HepG2 (cell line): ENCODE results near the gene PDZD2. TPM values are rescaled to one million over a fixed set of nuclear protein-coding genes. Genes with fewer than 3 reads are reported as not detected.

Experiments
- ATAC-seq: fragments of 200-7000 bp; cut with Tn5 transposase; 3 replicates; pipeline ENCODE4 v1.9.1; 2020; ENCODE audit warnings: mild to moderate bottlenecking, moderate library complexity
- BruUV-seq: library from RNA; stranded (reverse); fragments of 400-500 nt; replicated peaks from 2 replicates; lab custom pipeline; 2021; lab: Mats Ljungman, UMichigan
- CTCF ChIA-PET: fragments of 300-600 bp; formaldehyde crosslinking; extraction: SDS; loops from one replicate; lab custom pipeline; 2021; ENCODE audit warnings: low total read pairs, inconsistent platforms, low intra/inter-chr PET ratio; lab: Yijun Ruan, JAX
- POLR2A ChIA-PET: fragments of 350-600 bp; sonication (Branson Sonifier 250); formaldehyde crosslinking; loops from one replicate; lab custom pipeline; 2020; ENCODE audit warnings: antibody characterized with exemption, inconsistent platforms; lab: Yijun Ruan, JAX
- DNase-seq: peaks from one replicate; pipeline ENCODE4 v3.0.0-alpha.2; 2015; ENCODE audit warnings: low spot score
- FAIRE-seq: peaks from 3 replicates; lab custom pipeline; 2011; peaks lifted over from hg19 to GRCh38; lab: Jason Lieb, UNC
- H2AFZ ChIP-seq: one replicate; pipeline ENCODE4 v1.6.1; 2011; ENCODE audit warnings: low read length, inconsistent platforms
- H3K27ac ChIP-seq: fragments of 300-600 bp; 3 replicates; pipeline ENCODE4 v1.8.0; 2011; ENCODE audit warnings: mixed run types, mild to moderate bottlenecking, mixed read lengths, low read length, inconsistent platforms; ENCODE audit not compliant: insufficient read depth; ENCODE audit errors: extremely low read length
- H3K27me3 ChIP-seq, 2 experiments: fragments of 200-600 bp in 1 of 2; 2 replicates in 1 of 2; 3 replicates in 1 of 2; pipeline versions ENCODE4 v1.6.0 to v1.8.0; 2011; ENCODE audit warnings: low read length in 2 of 2, mild to moderate bottlenecking in 2 of 2, moderate library complexity in 2 of 2, inconsistent platforms in 1 of 2; ENCODE audit not compliant: insufficient read depth in 2 of 2, control insufficient read depth in 1 of 2
- H3K36me3 ChIP-seq, 2 experiments: fragments of 200-600 bp in 1 of 2; replicated peaks in 1 of 2; 2 replicates in 1 of 2; 3 replicates in 1 of 2; pipeline versions ENCODE4 v1.5.1 to v1.8.0; 2011; ENCODE audit warnings: low read length in 2 of 2, inconsistent platforms in 1 of 2; ENCODE audit not compliant: insufficient read depth in 2 of 2, control insufficient read depth in 1 of 2
- H3K4me1 ChIP-seq: 2 replicates; pipeline ENCODE4 v1.5.1; 2012; ENCODE audit warnings: low read length, inconsistent platforms; ENCODE audit not compliant: insufficient read depth
- H3K4me2 ChIP-seq: 2 replicates; pipeline ENCODE4 v1.6.0; 2011; ENCODE audit warnings: low read depth, low read length, inconsistent platforms
- H3K4me3 ChIP-seq, 3 experiments: fragments of 200-600 bp in 1 of 3; sonication (generic), shearing (Covaris generic) in 1 of 3; replicated peaks in 1 of 3; 2 replicates each; pipeline ENCODE4 v1.5.1; 2011 to 2016; ENCODE audit warnings: low read length in 3 of 3, inconsistent platforms in 2 of 3, low read depth in 2 of 3, mild to moderate bottlenecking in 2 of 3, control low read depth in 1 of 3, mixed read lengths in 1 of 3; ENCODE audit not compliant: insufficient read depth in 1 of 3
- H3K79me2 ChIP-seq: one replicate; pipeline ENCODE4 v1.6.1; 2011; ENCODE audit warnings: low read length, inconsistent platforms; ENCODE audit not compliant: insufficient read depth
- H3K9ac ChIP-seq: 2 replicates; pipeline ENCODE4 v1.6.0; 2011; ENCODE audit warnings: mild to moderate bottlenecking, low read depth, low read length, inconsistent platforms; ENCODE audit not compliant: insufficient read depth
- H3K9me3 ChIP-seq: 2 replicates; pipeline ENCODE4 v1.5.1; 2012; ENCODE audit warnings: mild to moderate bottlenecking, low read length
- H4K20me1 ChIP-seq: 2 replicates; pipeline ENCODE4 v1.6.0; 2011; ENCODE audit warnings: inconsistent platforms, mild to moderate bottlenecking, low read length, moderate library complexity; ENCODE audit not compliant: insufficient read depth
- ADNP ChIP-seq: sonication (generic); formaldehyde crosslinking; IDR thresholded peaks from 2 replicates; pipeline ENCODE4 v1.4.0; 2020; ENCODE audit warnings: missing genetic modification reagents
- BORCS8-MEF2B ChIP-seq: sonication (generic); formaldehyde crosslinking; IDR thresholded peaks from 2 replicates; pipeline ENCODE4 v1.8.0; 2022; ENCODE audit warnings: mild to moderate bottlenecking, missing genetic modification reagents
- CBX2 ChIP-seq, 2 experiments: fragments of 200-600 bp in 1 of 2; sonication (generic); formaldehyde crosslinking in 1 of 2; IDR thresholded peaks; 2 replicates each; pipeline versions ENCODE4 v1.7.0 to v1.8.1; 2018 to 2022; ENCODE audit warnings: low read depth in 2 of 2, low read length in 1 of 2, mild to moderate bottlenecking in 1 of 2, missing genetic modification reagents in 1 of 2
- DMAP1 ChIP-seq: IDR thresholded peaks from 2 replicates; pipeline ENCODE4 v1.6.1; 2016
- GATAD1 ChIP-seq: IDR thresholded peaks from 2 replicates; pipeline ENCODE4 v1.6.1; 2016; ENCODE audit warnings: missing genetic modification reagents, missing compliant biosample characterization
- HCFC1 ChIP-seq: fragments of 150-350 bp; IDR thresholded peaks from 2 replicates; pipeline ENCODE4 v1.6.1; 2014; ENCODE audit warnings: low read depth, low read length
- HNF4G ChIP-seq, 2 experiments: sonication (generic) in 1 of 2; formaldehyde crosslinking in 1 of 2; IDR thresholded peaks; 2 replicates each; pipeline versions ENCODE4 v1.4.0 to v1.6.1; 2011 to 2020; ENCODE audit warnings: borderline replicate concordance in 2 of 2, low read depth in 2 of 2, mild to moderate bottlenecking in 2 of 2, low read length in 1 of 2, missing genetic modification reagents in 1 of 2, moderate library complexity in 1 of 2
- HNRNPH1 ChIP-seq: fragments of 200-400 bp; formaldehyde crosslinking; optimal IDR thresholded peaks from 2 replicates; pipeline ENCODE3; 2017; ENCODE audit warnings: mild to moderate bottlenecking, low read depth, low read length
- HOXA7 ChIP-seq: sonication (generic); formaldehyde crosslinking; IDR thresholded peaks from 2 replicates; pipeline ENCODE4 v1.8.1; 2022; ENCODE audit warnings: mild to moderate bottlenecking, missing genetic modification reagents, moderate library complexity
- PCBP2 ChIP-seq: fragments of 200-400 bp; formaldehyde crosslinking; optimal IDR thresholded peaks from 2 replicates; pipeline ENCODE3; 2018; ENCODE audit warnings: low read length, low read depth; ENCODE audit not compliant: poor library complexity, severe bottlenecking
- PRDM10 ChIP-seq: sonication (generic); formaldehyde crosslinking; IDR thresholded peaks from 2 replicates; pipeline ENCODE4 v1.4.0; 2020; ENCODE audit warnings: low read depth, missing genetic modification reagents
- ZBTB37 ChIP-seq: sonication (generic); formaldehyde crosslinking; IDR thresholded peaks from 2 replicates; pipeline ENCODE4 v1.4.0; 2020; ENCODE audit warnings: mild to moderate bottlenecking, missing genetic modification reagents
- ZKSCAN1 ChIP-seq: fragments of 150-350 bp; IDR thresholded peaks from 2 replicates; pipeline ENCODE4 v1.6.1; 2014; ENCODE audit warnings: low read length
- ZNF121 ChIP-seq: sonication (generic); formaldehyde crosslinking; IDR thresholded peaks from 2 replicates; pipeline ENCODE4 v1.5.0; 2020; ENCODE audit warnings: mild to moderate bottlenecking, missing genetic modification reagents
- ZNF138 ChIP-seq: sonication (generic); formaldehyde crosslinking; IDR thresholded peaks from 2 replicates; pipeline ENCODE4 v1.5.0; 2020; ENCODE audit warnings: mild to moderate bottlenecking, low read depth, missing genetic modification reagents
- ZNF205 ChIP-seq: IDR thresholded peaks from 2 replicates; pipeline ENCODE4 v1.6.1; 2018; ENCODE audit warnings: missing biosample characterization, missing genetic modification reagents
- ZNF263 ChIP-seq: sonication (generic); formaldehyde crosslinking; IDR thresholded peaks from 2 replicates; pipeline ENCODE4 v1.4.0; 2020; ENCODE audit warnings: missing genetic modification reagents
- ZNF513 ChIP-seq: sonication (generic); formaldehyde crosslinking; conservative IDR thresholded peaks from 2 replicates; pipeline ENCODE4 v1.5.0; 2020; ENCODE audit warnings: missing genetic modification reagents
- ZNF552 ChIP-seq: sonication (generic); formaldehyde crosslinking; IDR thresholded peaks from 2 replicates; pipeline ENCODE4 v1.9.0; 2022; ENCODE audit warnings: missing genetic modification reagents, mild to moderate bottlenecking, borderline replicate concordance
- WGBS: methylation state at CpG from one replicate; pipeline ENCODE4 v1.1.6; 2017; ENCODE audit warnings: low lambda C conversion rate; 5-methylcytosine and 5-hydroxymethylcytosine counted together
- in situ Hi-C: cut with HindIII; loops from 2 replicates; pipeline ENCODE4 v1.10.0; 2017; ENCODE audit warnings: low pct_unique_long_range_greater_than_20kb; ENCODE audit not compliant: extremely low pct_ligation_motif_present
- intact Hi-C: fragments of 100-400 bp; cut with micrococcal nuclease; formaldehyde crosslinking; loops from one replicate; pipeline ENCODE4 v1.10.0; 2022; ENCODE audit not compliant: unreplicated experiment
- polyA plus RNA-seq, 8 experiments: library from polyadenylated mRNA; depleted of rRNA in 3 of 8; stranded (reverse) in 7 of 8; unstranded in 1 of 8; fragments of >200 nt; fragmentation: Illumina TruSeq in 4 of 8; extraction: Trizol in 4 of 8; gene quantifications; 2 replicates each; pipeline versions ENCODE4 v1.2.1 to v1.2.3, GENCODE V29; 2011 to 2016; ENCODE audit warnings: low read depth in 4 of 8, missing spikeins in 1 of 8, mixed read lengths in 1 of 8; ENCODE audit not compliant: insufficient read depth in 1 of 8
- total RNA-seq, 5 experiments: library from RNA; depleted of rRNA; stranded (reverse); fragments of >200 nt; fragmentation: Illumina TruSeq; extraction: Trizol; gene quantifications; 2 replicates each; pipeline ENCODE4 v1.2.3, GENCODE V29; 2016; ENCODE audit warnings: low read depth in 1 of 5

PDZD2 gene
- total and polyA plus RNA-seq, 2 of the 13 experiments (the other 11 are each of a cell fraction or from before 2014, with no cell fraction given): 0.04 TPM; not detected in 1

GRCh38 chr5:31860278-31860677, 221.3 kb downstream of the PDZD2 start:
- FAIRE-seq (no peak), ATAC-seq (no peak), DNase-seq (no peak)
- WGBS: 0% methylated on average over 4 of the region's 4 CpGs
- intact Hi-C loops (no loop called here), in situ Hi-C loops (no loop called here)
- Histone ChIP-seq H3K27me3 (peaks cover 2 to 17% of the 10 kb centered on the region in 2 experiments), H3K79me2 (no peaks in the 10 kb centered on the region), H3K4me3 (no peak overlapping the region), H3K9ac (no peak overlapping the region), H3K4me2 (no peak overlapping the region), H3K36me3 (no peaks in the 10 kb centered on the region), H3K27ac (no peak overlapping the region), H4K20me1 (no peaks in the 10 kb centered on the region), H3K9me3 (peaks cover 26% of the 10 kb centered on the region), H2AFZ (no peak overlapping the region), H3K4me1 (no peaks in the 10 kb centered on the region)
- ChIA-PET POLR2A (no interaction called here), CTCF (no interaction called here)
- BruUV-seq: no TSS peak
- TF ChIP-seq ZNF513 (CRISPR knock-in tag): no peak
- TF ChIP-seq CBX2 (IDR thresholded peaks at IDR 0.05; ENCODE audit: low read depth, low read length): no peak
- no peak for TF ChIP-seq CBX2 (CRISPR knock-in tag; IDR thresholded peaks at IDR 0.05; ENCODE audit: low read depth)
- TF ChIP-seq ZNF205 (CRISPR knock-in tag): no peak
- TF ChIP-seq BORCS8-MEF2B: no peak
- no peak for TF ChIP-seq ADNP
- no peak for TF ChIP-seq ZKSCAN1
- no peak for TF ChIP-seq GATAD1
- no peak for TF ChIP-seq ZNF552 (CRISPR knock-in tag)
- TF ChIP-seq PRDM10: no peak
- TF ChIP-seq HOXA7 (CRISPR knock-in tag): no peak
- no peak for TF ChIP-seq ZNF138
- TF ChIP-seq HNF4G (IDR thresholded peaks at IDR 0.05; ENCODE audit: borderline replicate concordance, low read depth, low read length): no peak
- no peak for TF ChIP-seq HNF4G (CRISPR knock-in tag; IDR thresholded peaks at IDR 0.05; ENCODE audit: borderline replicate concordance, low read depth)
- no peak for TF ChIP-seq HNRNPH1
- TF ChIP-seq DMAP1: no peak
- no peak for TF ChIP-seq ZNF263 (CRISPR knock-in tag)
- TF ChIP-seq ZNF121 (CRISPR knock-in tag): no peak
- no peak for TF ChIP-seq HCFC1
- no peak for TF ChIP-seq ZBTB37
- no peak for TF ChIP-seq PCBP2
